HG02840 (cell line): Measurements from ENCODE around the gene CILP2.

ENCODE experiments used
- ATAC-seq: cut with Tn5 transposase; IDR thresholded peaks from one replicate; pipeline ENCODE4 v1.9.1; 2021; ENCODE audit warnings: mild to moderate bottlenecking, moderate library complexity, moderate number of reproducible peaks; ENCODE audit not compliant: unreplicated experiment, low FRiP score

CILP2 gene

GRCh38 chr19:19544257-19544953 is 6.3 kb downstream of the CILP2 start:
- no peak for ATAC-seq

- ATAC-seq, result no peak
Observed at GRCh38 chr19:19544954-19545591, 7.0 kb downstream of the CILP2 start.

- ATAC-seq, result no peak
Observed at GRCh38 chr19:19545707-19546106, 7.6 kb downstream of the CILP2 start.

GRCh38 chr19:19546751-19547162 is 8.7 kb downstream of the CILP2 start:
- ATAC-seq, result no peak

- no peak for ATAC-seq
Observed at GRCh38 chr19:19547674-19548336, 9.7 kb downstream of the CILP2 start.

GRCh38 chr19:19548915-19549759 is 11.1 kb downstream of the CILP2 start:
- ATAC-seq, result no peak

GRCh38 chr19:19549804-19550464 is 11.9 kb downstream of the CILP2 start:
- ATAC-seq, result no peak

GRCh38 chr19:19550485-19550929 is 12.4 kb downstream of the CILP2 start:
- ATAC-seq, result no peak

GRCh38 chr19:19550972-19551852 is 13.1 kb downstream of the CILP2 start:
- no peak for ATAC-seq

- no peak for ATAC-seq
Observed at GRCh38 chr19:19551853-19552192, 13.8 kb downstream of the CILP2 start.

GRCh38 chr19:19552798-19553197 is 14.7 kb downstream of the CILP2 start:
- ATAC-seq, result no peak

- no peak for ATAC-seq
Observed at GRCh38 chr19:19553670-19554069, 15.6 kb downstream of the CILP2 start.

- no peak for ATAC-seq
Observed at GRCh38 chr19:19554074-19555023, 16.3 kb downstream of the CILP2 start.

- no peak for ATAC-seq
Observed at GRCh38 chr19:19558055-19558454, 20.0 kb downstream of the CILP2 start.

- no peak for ATAC-seq
Observed at GRCh38 chr19:19558636-19559035, 20.6 kb downstream of the CILP2 start.

GRCh38 chr19:19559931-19560330 is 21.9 kb downstream of the CILP2 start:
- ATAC-seq, result no peak

GRCh38 chr19:19561946-19562664 is 24.0 kb downstream of the CILP2 start:
- no peak for ATAC-seq
